H1 (cell line): ENCODE data around the gene OSBPL6. TPM values are rescaled to one million over a fixed set of nuclear protein-coding genes. Genes with fewer than 3 reads are reported as not detected.
A peak's percentile ranks its signal among the peaks of the same experiment; 100 is the strongest.

Experiments
- CTCF ChIA-PET: fragments of 300-600 bp; sonication (Branson Sonifier 250); formaldehyde crosslinking; loops from one replicate; lab custom pipeline; 2021; ENCODE audit not compliant: partially characterized antibody; lab: Charles Lee
- POLR2A ChIA-PET: fragments of 300-600 bp; sonication (Branson Sonifier 250); formaldehyde crosslinking; loops from one replicate; lab custom pipeline; 2021; ENCODE audit warnings: inconsistent platforms; ENCODE audit not compliant: partially characterized antibody; lab: Charles Lee
- DNase-seq, 2 experiments: peaks; one replicate each; pipeline versions ENCODE4 v3.0.0 to v3.0.0-alpha.2; 2010 to 2022; ENCODE audit warnings: low spot score in 2 of 2, low read depth in 1 of 2, mixed read lengths in 1 of 2
- FAIRE-seq: peaks from 2 replicates; lab custom pipeline; 2011; peaks lifted over from hg19 to GRCh38; lab: Jason Lieb, UNC
- H2AFZ ChIP-seq: 2 replicates; pipeline ENCODE4 v1.8.1; 2012; ENCODE audit warnings: low read length, inconsistent platforms
- H2AK5ac ChIP-seq: 2 replicates; pipeline ENCODE4 v1.6.1; 2013; ENCODE audit warnings: low read depth, low read length
- H2BK120ac ChIP-seq: replicated peaks from 2 replicates; pipeline ENCODE3; 2013; ENCODE audit warnings: low read depth, low read length, inconsistent platforms
- H2BK12ac ChIP-seq: 2 replicates; pipeline ENCODE4 v1.6.1; 2013; ENCODE audit warnings: low read depth, low read length
- H2BK15ac ChIP-seq: 2 replicates; pipeline ENCODE4 v1.6.1; 2013; ENCODE audit warnings: low read length
- H2BK20ac ChIP-seq: 2 replicates; pipeline ENCODE4 v1.6.1; 2013; ENCODE audit warnings: low read length
- H2BK5ac ChIP-seq: 2 replicates; pipeline ENCODE4 v1.6.1; 2013; ENCODE audit warnings: low read depth, low read length
- H3K14ac ChIP-seq: 2 replicates; pipeline ENCODE4 v1.6.1; 2013; ENCODE audit warnings: inconsistent platforms; ENCODE audit not compliant: insufficient read length
- H3K18ac ChIP-seq: 2 replicates; pipeline ENCODE4 v1.6.1; 2013; ENCODE audit warnings: low read length; ENCODE audit errors: extremely low read depth
- H3K23ac ChIP-seq: 2 replicates; pipeline ENCODE4 v1.6.1; 2013; ENCODE audit warnings: inconsistent platforms; ENCODE audit not compliant: insufficient read length
- H3K23me2 ChIP-seq: 2 replicates; pipeline ENCODE4 v1.6.1; 2013; ENCODE audit warnings: low read depth, low read length
- H3K27ac ChIP-seq: 2 replicates; pipeline ENCODE4 v1.6.1; 2011; ENCODE audit warnings: low read depth, low read length, inconsistent platforms
- H3K27me3 ChIP-seq, 4 experiments: replicated peaks in 1 of 4; 1 replicate in 1 of 4; 2 replicates in 3 of 4; pipeline versions ENCODE4 v1.6.1 to v1.8.1; 2011 to 2013; ENCODE audit warnings: low read length in 3 of 4, mild to moderate bottlenecking in 3 of 4, inconsistent platforms in 2 of 4, mixed read lengths in 2 of 4, moderate library complexity in 1 of 4; ENCODE audit not compliant: control insufficient read depth in 3 of 4, insufficient read depth in 3 of 4; ENCODE audit errors: extremely low read depth in 1 of 4
- H3K36me3 ChIP-seq, 4 experiments: 2 replicates each; pipeline versions ENCODE4 v1.6.1 to v1.8.1; 2011 to 2013; ENCODE audit warnings: mild to moderate bottlenecking in 4 of 4, low read length in 3 of 4, moderate library complexity in 2 of 4, control low read depth in 1 of 4, inconsistent platforms in 1 of 4; ENCODE audit not compliant: insufficient read depth in 4 of 4, control insufficient read depth in 2 of 4
- H3K4ac ChIP-seq: replicated peaks from 2 replicates; pipeline ENCODE3; 2013; ENCODE audit warnings: low read length, low read depth, mixed read lengths, inconsistent platforms; ENCODE audit not compliant: insufficient read length
- H3K4me1 ChIP-seq, 4 experiments: replicated peaks in 1 of 4; 1 replicate in 1 of 4; 2 replicates in 3 of 4; pipeline versions ENCODE4 v1.6.1 to v1.8.1; 2011 to 2013; ENCODE audit warnings: low read length in 3 of 4, inconsistent platforms in 2 of 4, mixed read lengths in 1 of 4; ENCODE audit not compliant: insufficient read depth in 4 of 4, control insufficient read depth in 3 of 4
- H3K4me2 ChIP-seq, 2 experiments: 2 replicates each; pipeline versions ENCODE4 v1.6.1 to v1.8.1; 2011 to 2013; ENCODE audit warnings: low read depth in 2 of 2, low read length in 2 of 2, control low read depth in 1 of 2, inconsistent platforms in 1 of 2, mild to moderate bottlenecking in 1 of 2; ENCODE audit not compliant: insufficient read depth in 1 of 2
- H3K4me3 ChIP-seq, 4 experiments: fragments of 200-600, 300-600 bp in 1 of 4; sonication (generic), shearing (Covaris generic), sonication (Bioruptor Twin) in 1 of 4; 2 replicates each; pipeline versions ENCODE4 v1.5.1 to v1.8.1; 2011 to 2016; ENCODE audit warnings: low read length in 4 of 4, low read depth in 3 of 4, control low read depth in 2 of 4, inconsistent platforms in 2 of 4, mild to moderate bottlenecking in 2 of 4, mixed read lengths in 1 of 4, moderate library complexity in 1 of 4; ENCODE audit not compliant: insufficient read depth in 2 of 4; ENCODE audit errors: extremely low read depth in 1 of 4
- H3K56ac ChIP-seq: replicated peaks from 2 replicates; pipeline ENCODE3; 2013; ENCODE audit warnings: low read depth, mild to moderate bottlenecking, mixed read lengths, low read length, inconsistent platforms; ENCODE audit not compliant: insufficient read length
- H3K79me1 ChIP-seq: 2 replicates; pipeline ENCODE4 v1.6.1; 2013; ENCODE audit warnings: low read depth, low read length, control low read depth
- H3K79me2 ChIP-seq, 2 experiments: 2 replicates each; pipeline versions ENCODE4 v1.6.1 to v1.8.1; 2012 to 2013; ENCODE audit warnings: low read length in 2 of 2, mild to moderate bottlenecking in 2 of 2, inconsistent platforms in 1 of 2; ENCODE audit not compliant: insufficient read depth in 2 of 2, control insufficient read depth in 1 of 2
- H3K9ac ChIP-seq, 4 experiments: replicated peaks in 1 of 4; 1 replicate in 1 of 4; 2 replicates in 3 of 4; pipeline versions ENCODE4 v1.6.1 to v1.8.1; 2011 to 2013; ENCODE audit warnings: low read depth in 3 of 4, low read length in 3 of 4, control low read depth in 2 of 4, mild to moderate bottlenecking in 2 of 4, moderate library complexity in 2 of 4, inconsistent platforms in 1 of 4; ENCODE audit errors: extremely low read depth in 1 of 4
- H3K9me3 ChIP-seq, 2 experiments: 2 replicates each; pipeline versions ENCODE4 v1.6.1 to v1.8.1; 2012 to 2013; ENCODE audit warnings: mild to moderate bottlenecking in 2 of 2, moderate library complexity in 2 of 2, control low read depth in 1 of 2, inconsistent platforms in 1 of 2, low read depth in 1 of 2, low read length in 1 of 2, mixed read lengths in 1 of 2; ENCODE audit not compliant: insufficient read depth in 2 of 2
- H4K20me1 ChIP-seq, 2 experiments: replicated peaks in 1 of 2; 2 replicates each; pipeline versions ENCODE3 to v1.8.1; 2011 to 2013; ENCODE audit warnings: inconsistent platforms in 2 of 2, low read length in 2 of 2, mild to moderate bottlenecking in 1 of 2; ENCODE audit not compliant: insufficient read depth in 2 of 2, control insufficient read depth in 1 of 2
- H4K5ac ChIP-seq: 2 replicates; pipeline ENCODE4 v1.6.1; 2013; ENCODE audit warnings: low read length, low read depth, mixed read lengths, inconsistent platforms; ENCODE audit not compliant: insufficient read length
- H4K8ac ChIP-seq: 2 replicates; pipeline ENCODE4 v1.8.0; 2013; ENCODE audit warnings: mild to moderate bottlenecking, moderate library complexity, low read length, inconsistent platforms; ENCODE audit not compliant: insufficient read depth; ENCODE audit errors: extremely low read depth
- H4K91ac ChIP-seq: replicated peaks from 2 replicates; pipeline ENCODE3; 2013; ENCODE audit warnings: low read length, mixed read lengths, inconsistent platforms; ENCODE audit not compliant: insufficient read length
- KDM1A ChIP-seq: fragments of 200-600, 300-600 bp; sonication (generic); IDR thresholded peaks from 2 replicates; pipeline ENCODE4 v1.7.1; 2016; ENCODE audit warnings: mild to moderate bottlenecking, low read length, borderline replicate concordance
- NRF1 ChIP-seq: IDR thresholded peaks from 2 replicates; pipeline ENCODE4 v1.6.1; 2011; ENCODE audit warnings: mild to moderate bottlenecking, low read depth, low read length, improper control_type of control experiment
- PHF8 ChIP-seq: fragments of 200-600 bp; sonication (generic); conservative IDR thresholded peaks from 2 replicates; pipeline ENCODE4 v1.7.1; 2012; ENCODE audit warnings: low read depth, mild to moderate bottlenecking, inconsistent platforms, low read length, moderate library complexity
- WGBS, 2 experiments: shearing (Covaris generic) in 1 of 2; methylation state at CpG; one replicate each; pipeline versions ENCODE4 v1.1.6 to v1.1.7; 2013 to 2015; ENCODE audit warnings: low lambda C conversion rate in 2 of 2, mixed read lengths in 2 of 2, inconsistent platforms in 1 of 2, low coverage in 1 of 2, missing lambda C conversion rate in 1 of 2; ENCODE audit not compliant: insufficient replicate concordance in 2 of 2, insufficient coverage in 1 of 2, insufficient read length in 1 of 2; ENCODE audit errors: extremely low coverage in 1 of 2, missing lambda C conversion rate in 1 of 2; 5-methylcytosine and 5-hydroxymethylcytosine counted together
- polyA plus RNA-seq, 7 experiments: library from polyadenylated mRNA; depleted of rRNA in 3 of 7; stranded (reverse) in 5 of 7; unstranded in 2 of 7; fragments of >200 nt in 5 of 7; fragments of 200-250 nt in 2 of 7; gene quantifications; 1 replicate in 5 of 7; 2 replicates in 1 of 7; 4 replicates in 1 of 7; pipeline versions ENCODE4 v1.2.1 to v1.2.3, GENCODE V29; 2011 to 2013; ENCODE audit warnings: missing spikeins in 2 of 7, mixed read lengths in 2 of 7
- total RNA-seq: library from RNA; stranded (reverse); fragmentation: NEBNext Ultra II Directional; extraction: Animal tissue kit (Norgen Biotek cat#: 25700); gene quantifications from 2 replicates; pipeline ENCODE4 v1.2.1, GENCODE V29; 2021
- TF ChIP-seq, protein P1 (sequence below): IDR thresholded peaks from 2 replicates; pipeline ENCODE4 v1.6.1; 2011; ENCODE audit warnings: low read length, improper control_type of control experiment

Gene OSBPL6
- total and polyA plus RNA-seq, 2 of the 8 experiments (the other 6 are each of a cell fraction or from before 2014, with no cell fraction given): 1.7 to 5.6 TPM

DNA sequence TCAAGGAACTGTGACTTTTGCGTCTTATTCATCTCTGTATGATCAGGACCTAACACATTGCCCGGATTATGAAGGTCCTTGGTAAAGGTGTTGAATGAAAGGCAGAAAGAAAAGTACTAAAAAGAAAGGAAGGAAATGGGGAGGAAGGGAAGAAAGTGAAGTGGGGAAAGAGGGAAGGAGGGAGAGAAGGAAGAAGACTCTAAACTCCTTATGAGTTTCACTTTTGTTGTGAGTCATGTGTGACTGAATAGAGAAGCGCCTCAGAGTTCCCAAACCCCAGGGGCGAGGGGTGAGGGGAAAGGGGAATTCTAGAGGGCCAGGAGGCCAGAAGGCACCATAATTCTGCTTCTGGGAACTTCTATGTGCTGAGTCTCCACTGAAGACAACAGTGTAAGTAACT lies 30.9 kb upstream of the OSBPL6 start:
- CTCF ChIA-PET: interaction anchor here (0.6 kb wide), 1 partner anchor 163 kb away, joined by 3 read pairs; no protein-coding TSS in a partner anchor
- POLR2A ChIA-PET: no interaction called here
- Histone ChIP-seq H3K14ac (no peak overlapping the region), H3K4me3 (no peak overlapping the region), H2AFZ (peak overlapping the region; percentile 72; the same call in 1 of the 2 replicates), H4K5ac (no peak overlapping the region)
- DNase-seq: no peak
- TF ChIP-seq KDM1A (no peak), NRF1 (no peak), PHF8 (no peak)
- TF ChIP-seq, protein P1, sequence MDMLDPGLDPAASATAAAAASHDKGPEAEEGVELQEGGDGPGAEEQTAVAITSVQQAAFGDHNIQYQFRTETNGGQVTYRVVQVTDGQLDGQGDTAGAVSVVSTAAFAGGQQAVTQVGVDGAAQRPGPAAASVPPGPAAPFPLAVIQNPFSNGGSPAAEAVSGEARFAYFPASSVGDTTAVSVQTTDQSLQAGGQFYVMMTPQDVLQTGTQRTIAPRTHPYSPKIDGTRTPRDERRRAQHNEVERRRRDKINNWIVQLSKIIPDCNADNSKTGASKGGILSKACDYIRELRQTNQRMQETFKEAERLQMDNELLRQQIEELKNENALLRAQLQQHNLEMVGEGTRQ: no peak
- TF ChIP-seq, all 59 proteins: peak for 0
- no peaks in the 10 kb centered on the region for H4K20me1 ChIP-seq
- H3K4me2 ChIP-seq: no peak overlapping the region
- no peak overlapping the region for H3K18ac ChIP-seq
- H3K79me1 ChIP-seq: no peaks in the 10 kb centered on the region
- no peak overlapping the region for H4K91ac ChIP-seq
- H2BK120ac ChIP-seq: no peak overlapping the region
- WGBS, 2 experiments: 85% methylated on average over 4 of the region's 4 CpGs; no CpG with 5 or more reads in 1 of the 2 experiments
- no peak for FAIRE-seq
- no peak overlapping the region for H2BK5ac ChIP-seq
- H3K9me3 ChIP-seq: no peaks in the 10 kb centered on the region
- H3K9ac ChIP-seq: no peak overlapping the region
- no peak overlapping the region for H3K27ac ChIP-seq
- H3K56ac ChIP-seq: no peak overlapping the region
- H3K23me2 ChIP-seq: no peaks in the 10 kb centered on the region
- H3K27me3 ChIP-seq: no peaks in the 10 kb centered on the region
- no peak overlapping the region for H2BK20ac ChIP-seq
- no peak overlapping the region for H2BK15ac ChIP-seq
- no peak overlapping the region for H2BK12ac ChIP-seq
- no peak overlapping the region for H3K23ac ChIP-seq
- no peak overlapping the region for H2AK5ac ChIP-seq
- H3K79me2 ChIP-seq: no peaks in the 10 kb centered on the region
- H4K8ac ChIP-seq: no peak overlapping the region
- no peak overlapping the region for H3K4ac ChIP-seq
- no peaks in the 10 kb centered on the region for H3K4me1 ChIP-seq
- no peaks in the 10 kb centered on the region for H3K36me3 ChIP-seq
